ENCODE data around the gene PUDP.

DNA sequence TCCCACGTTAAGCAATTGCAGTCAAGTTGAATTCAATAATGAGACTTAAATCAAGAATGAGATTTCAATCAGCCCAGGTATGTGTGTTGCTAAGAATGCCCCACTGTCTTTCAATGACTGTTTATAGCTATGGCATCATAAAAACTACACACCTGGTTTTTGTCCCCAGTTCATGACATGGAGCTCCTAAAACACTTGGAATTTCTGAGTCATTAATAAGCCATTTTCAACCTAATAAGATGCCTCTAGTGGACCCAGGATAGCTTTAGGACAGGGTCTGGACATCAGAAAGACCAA lies 73.1 kb downstream of the PUDP start:
- no peak for TF ChIP-seq EZH2 (IDR thresholded peaks at IDR 0.05)
- TF ChIP-seq TCF7L2 (IDR thresholded peaks at IDR 0.05; ENCODE audit: borderline replicate concordance, extremely low read depth, insufficient read depth, insufficient read length) = no peak
- TF ChIP-seq, protein P1, sequence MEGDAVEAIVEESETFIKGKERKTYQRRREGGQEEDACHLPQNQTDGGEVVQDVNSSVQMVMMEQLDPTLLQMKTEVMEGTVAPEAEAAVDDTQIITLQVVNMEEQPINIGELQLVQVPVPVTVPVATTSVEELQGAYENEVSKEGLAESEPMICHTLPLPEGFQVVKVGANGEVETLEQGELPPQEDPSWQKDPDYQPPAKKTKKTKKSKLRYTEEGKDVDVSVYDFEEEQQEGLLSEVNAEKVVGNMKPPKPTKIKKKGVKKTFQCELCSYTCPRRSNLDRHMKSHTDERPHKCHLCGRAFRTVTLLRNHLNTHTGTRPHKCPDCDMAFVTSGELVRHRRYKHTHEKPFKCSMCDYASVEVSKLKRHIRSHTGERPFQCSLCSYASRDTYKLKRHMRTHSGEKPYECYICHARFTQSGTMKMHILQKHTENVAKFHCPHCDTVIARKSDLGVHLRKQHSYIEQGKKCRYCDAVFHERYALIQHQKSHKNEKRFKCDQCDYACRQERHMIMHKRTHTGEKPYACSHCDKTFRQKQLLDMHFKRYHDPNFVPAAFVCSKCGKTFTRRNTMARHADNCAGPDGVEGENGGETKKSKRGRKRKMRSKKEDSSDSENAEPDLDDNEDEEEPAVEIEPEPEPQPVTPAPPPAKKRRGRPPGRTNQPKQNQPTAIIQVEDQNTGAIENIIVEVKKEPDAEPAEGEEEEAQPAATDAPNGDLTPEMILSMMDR (IDR thresholded peaks at IDR 0.05 in 2 of 3, conservative IDR thresholded peaks at IDR 0.05 in 1 of 3; ENCODE audit: borderline replicate concordance in 1 of 3, insufficient read depth in 1 of 3, low read depth in 2 of 3, low read length in 2 of 3) = no peak
- TF ChIP-seq, protein P2, sequence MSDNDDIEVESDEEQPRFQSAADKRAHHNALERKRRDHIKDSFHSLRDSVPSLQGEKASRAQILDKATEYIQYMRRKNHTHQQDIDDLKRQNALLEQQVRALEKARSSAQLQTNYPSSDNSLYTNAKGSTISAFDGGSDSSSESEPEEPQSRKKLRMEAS (IDR thresholded peaks at IDR 0.05) = no peak
- TF ChIP-seq YY1 (IDR thresholded peaks at IDR 0.05; ENCODE audit: extremely low read depth, insufficient replicate concordance, low read depth, low read length) = no peak
- TF ChIP-seq POLR2AphosphoS5 (IDR thresholded peaks at IDR 0.05; ENCODE audit: low read depth, low read length) = no peak

All from HCT116 (cell line).